NCI-H2029 (cell line): ENCODE results near the gene FAM219A.
A peak's percentile ranks its signal among the peaks of the same experiment; 100 is the strongest.

ENCODE experiments used
- DNase-seq: peaks from one replicate; lab custom pipeline; 2025; lab: John Stamatoyannopoulos, UW

The FAM219A gene

DNA sequence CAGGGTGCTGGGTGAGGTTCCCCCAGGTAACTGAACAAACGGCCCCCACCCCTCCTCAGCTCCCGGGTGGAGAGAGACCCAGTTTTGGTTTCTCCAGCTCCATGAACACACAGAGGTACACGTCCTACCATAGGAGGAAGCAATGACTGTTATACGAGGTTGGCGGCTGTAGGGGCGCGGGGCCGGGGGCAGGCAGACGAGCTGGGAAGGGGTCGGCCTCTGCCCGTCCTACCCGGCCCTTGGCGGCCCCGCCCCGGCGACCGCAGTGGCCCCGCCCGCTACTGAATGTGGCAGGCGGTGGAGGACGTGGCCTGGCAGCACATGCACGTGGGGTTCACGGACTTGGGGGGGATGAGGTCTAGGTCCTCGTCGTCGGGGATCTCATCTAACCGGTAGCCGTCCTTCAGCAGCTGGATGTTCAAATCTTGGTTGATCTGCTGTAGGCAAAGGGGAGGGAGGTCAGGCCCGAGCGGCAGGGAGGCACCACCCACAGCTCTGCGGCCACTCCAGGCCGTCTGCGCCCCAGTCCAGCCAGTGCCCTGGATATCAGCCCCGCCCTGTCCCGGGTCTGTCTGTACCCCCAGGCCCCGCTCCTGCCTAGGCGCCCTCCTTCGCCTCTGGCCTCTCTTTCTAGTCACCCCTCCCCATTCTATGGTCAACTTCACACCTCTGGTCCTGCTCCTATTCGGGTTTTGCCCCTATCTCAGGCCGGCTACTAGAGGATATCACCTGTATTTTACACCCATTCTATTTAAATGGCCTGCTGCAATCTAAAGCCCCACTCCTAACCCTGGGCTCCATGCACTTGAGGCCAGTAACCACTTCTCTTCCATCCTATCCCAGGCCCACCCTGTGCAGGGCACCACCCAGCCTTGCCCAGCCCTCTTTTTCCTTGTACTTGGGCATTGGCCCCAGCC, 57.4 kb downstream of the FAM219A start:
- DNase-seq = no peak

DNA sequence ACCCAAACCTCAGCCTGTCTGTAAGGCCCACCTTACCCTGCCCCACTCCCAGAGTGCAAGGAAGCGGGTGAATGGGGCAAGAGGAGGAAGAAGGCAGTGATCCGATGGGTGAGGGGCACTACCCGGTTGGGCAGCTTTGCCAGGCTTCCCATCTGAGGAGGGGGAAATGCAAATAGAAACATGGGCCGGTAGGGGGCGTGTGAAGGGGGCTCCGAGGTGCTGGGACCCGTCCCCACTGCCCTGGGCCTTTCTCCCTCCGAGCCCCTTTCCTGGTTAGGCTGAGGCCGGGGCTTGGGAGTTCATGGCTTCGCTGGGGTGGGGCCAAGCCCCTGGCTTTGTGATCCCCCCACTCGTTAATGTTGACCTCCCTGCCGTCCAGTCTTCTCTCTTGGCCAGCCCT, 58.1 kb downstream of the FAM219A start:
- DNase-seq = no peak

GRCh38 chr9:34399729-34400128, 58.6 kb downstream of the FAM219A start:
- no peak for DNase-seq

DNA sequence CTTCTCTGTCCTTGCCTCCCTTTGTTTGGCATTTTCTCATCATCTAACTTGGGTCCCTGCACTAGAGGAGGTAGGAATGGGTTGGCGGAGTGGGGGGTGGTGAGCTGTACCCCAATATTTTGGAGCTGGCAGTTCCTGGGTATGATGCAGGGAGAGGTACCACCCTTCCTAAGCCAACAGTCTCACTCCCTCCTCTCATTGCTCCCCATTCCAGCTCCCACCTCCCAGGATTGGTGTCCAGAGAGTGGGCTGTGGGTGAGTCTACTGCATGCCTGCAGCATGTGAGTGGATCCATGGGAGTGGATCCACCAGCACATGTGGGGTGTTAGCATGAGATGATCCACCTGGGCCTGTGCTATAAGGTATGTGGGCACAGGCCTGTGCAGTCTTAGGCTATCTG, 59.5 kb downstream of the FAM219A start:
- DNase-seq = no peak

- DNase-seq = no peak
Observed at GRCh38 chr9:34396276-34397214, 61.8 kb downstream of the FAM219A start.

- DNase-seq = no peak
Observed at GRCh38 chr9:34392511-34392910, 65.9 kb downstream of the FAM219A start.

GRCh38 chr9:34387239-34387638, 71.1 kb downstream of the FAM219A start:
- no peak for DNase-seq

DNA sequence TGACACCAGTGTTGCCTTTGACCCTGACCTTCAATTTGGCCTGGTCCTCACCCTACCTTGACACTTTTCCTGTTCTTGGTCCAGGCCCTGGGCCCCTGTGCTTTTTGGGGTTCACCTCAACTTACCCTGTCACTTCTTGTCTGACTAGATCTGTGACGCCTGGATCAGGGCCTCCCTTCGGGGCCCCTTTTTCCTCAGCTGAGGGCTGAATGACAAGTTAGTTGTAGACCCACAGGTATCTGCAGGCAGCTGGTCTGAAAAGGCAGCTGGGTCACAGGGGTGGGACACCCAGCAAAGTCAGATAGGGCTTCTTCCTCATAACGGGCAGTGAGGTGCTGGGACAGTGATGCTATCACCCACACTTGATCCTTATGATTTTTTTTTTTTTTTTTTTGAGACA, 71.7 kb downstream of the FAM219A start:
- DNase-seq = no peak

DNA sequence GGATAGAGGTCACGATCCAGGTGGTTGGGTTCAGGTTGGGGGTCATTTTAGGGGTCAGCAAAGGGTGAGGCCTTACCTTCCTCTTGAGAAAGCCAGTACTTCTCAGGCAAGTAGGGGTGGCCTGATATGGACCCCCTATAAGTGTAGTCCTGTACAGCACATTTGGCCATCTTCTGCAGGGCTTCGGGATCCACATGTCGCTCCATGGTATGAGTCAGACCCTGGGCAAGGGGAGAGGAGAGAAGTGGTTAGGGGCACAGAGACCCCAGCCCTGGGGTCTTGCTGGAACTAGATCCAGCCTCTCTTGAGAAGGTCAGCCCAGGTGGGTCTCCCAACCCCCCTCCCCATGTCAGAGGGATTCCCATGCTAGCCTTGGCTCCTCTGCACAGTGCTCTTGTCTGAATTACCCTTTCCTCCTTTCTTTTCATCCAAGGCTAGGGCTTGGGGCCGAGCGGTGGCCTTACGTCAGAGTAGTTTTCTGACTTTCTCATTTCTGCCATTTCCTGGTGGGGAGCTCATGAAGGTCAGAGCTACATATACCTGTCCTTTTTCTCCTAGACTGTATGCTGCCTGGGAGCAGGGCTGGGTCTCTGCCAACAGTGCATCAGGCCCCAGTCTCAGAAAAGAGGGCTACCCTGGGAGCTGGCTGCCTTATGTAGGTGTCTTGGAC, 72.7 kb downstream of the FAM219A start:
- no peak for DNase-seq

GRCh38 chr9:34384368-34385165, 73.8 kb downstream of the FAM219A start:
- no peak for DNase-seq

GRCh38 chr9:34383904-34384303, 74.5 kb downstream of the FAM219A start:
- DNase-seq = no peak

DNA sequence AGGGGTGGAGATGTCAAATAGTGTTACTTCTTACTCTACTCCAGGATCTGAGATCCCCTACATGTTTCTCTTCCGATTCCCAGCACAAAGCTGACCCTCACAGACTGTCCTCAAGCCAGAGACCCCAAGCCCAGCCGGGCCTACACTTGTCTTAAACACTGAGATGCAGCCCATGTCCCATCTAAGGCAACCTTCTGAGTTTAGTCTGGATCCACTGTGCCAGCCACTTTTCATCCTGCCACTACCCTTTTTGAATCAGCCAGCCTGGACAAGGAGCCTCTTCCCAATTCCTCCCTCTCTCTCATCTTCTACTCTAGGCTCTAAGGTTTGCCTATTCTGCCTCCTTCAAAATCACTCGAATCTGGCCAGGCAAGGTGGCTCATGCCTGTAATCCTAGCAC, 75.5 kb downstream of the FAM219A start:
- no peak for DNase-seq

DNA sequence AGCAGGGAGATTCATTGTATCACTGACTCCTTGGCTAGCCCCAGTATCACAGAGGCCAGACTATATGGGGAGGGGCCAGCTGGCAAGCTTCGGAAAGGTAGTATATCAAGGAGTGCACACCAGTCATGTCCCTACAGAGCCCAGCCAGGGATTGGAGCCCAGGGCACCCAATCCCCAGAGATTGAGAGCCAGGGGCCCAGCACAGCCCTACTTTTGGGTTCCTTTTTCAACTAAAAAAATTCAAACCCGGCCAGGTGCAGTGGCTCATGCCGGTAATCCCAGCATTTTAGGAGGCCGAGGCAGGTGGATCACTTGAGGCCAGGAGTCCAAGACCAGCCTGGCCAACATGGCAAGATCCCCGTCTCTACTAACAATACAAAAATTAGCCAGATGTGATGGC, 76.3 kb downstream of the FAM219A start:
- DNase-seq = no peak

GRCh38 chr9:34381323-34381722, 77.0 kb downstream of the FAM219A start:
- no peak for DNase-seq

- DNase-seq = peak; percentile 29
Observed at GRCh38 chr9:34380511-34381315, 77.7 kb downstream of the FAM219A start.

DNA sequence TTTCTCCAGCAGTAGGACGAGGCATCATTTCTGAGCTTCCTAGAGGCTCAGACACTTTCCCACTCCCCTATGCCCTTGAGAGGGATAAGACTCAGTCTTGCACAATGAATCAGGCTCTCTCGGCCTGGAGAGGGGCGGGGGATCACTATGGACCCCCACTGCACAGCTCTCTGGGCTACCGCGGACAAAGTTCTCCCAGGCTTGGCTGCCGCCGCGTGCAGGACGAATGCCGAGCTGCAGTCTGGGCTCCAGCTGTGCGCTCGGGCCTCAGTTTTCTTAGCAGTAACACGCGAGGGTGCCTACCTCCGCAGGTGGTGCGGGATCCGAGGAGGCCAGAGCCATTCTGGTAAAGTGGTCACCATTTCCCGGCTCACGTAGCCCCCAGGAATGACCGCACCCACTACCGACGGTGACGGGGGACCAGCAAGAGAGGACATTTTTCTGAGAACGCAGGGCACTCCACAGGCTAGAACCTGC, 78.3 kb downstream of the FAM219A start:
- no peak for DNase-seq

- DNase-seq = peak; percentile 78
Observed at GRCh38 chr9:34379334-34380033, 78.9 kb downstream of the FAM219A start.

DNA sequence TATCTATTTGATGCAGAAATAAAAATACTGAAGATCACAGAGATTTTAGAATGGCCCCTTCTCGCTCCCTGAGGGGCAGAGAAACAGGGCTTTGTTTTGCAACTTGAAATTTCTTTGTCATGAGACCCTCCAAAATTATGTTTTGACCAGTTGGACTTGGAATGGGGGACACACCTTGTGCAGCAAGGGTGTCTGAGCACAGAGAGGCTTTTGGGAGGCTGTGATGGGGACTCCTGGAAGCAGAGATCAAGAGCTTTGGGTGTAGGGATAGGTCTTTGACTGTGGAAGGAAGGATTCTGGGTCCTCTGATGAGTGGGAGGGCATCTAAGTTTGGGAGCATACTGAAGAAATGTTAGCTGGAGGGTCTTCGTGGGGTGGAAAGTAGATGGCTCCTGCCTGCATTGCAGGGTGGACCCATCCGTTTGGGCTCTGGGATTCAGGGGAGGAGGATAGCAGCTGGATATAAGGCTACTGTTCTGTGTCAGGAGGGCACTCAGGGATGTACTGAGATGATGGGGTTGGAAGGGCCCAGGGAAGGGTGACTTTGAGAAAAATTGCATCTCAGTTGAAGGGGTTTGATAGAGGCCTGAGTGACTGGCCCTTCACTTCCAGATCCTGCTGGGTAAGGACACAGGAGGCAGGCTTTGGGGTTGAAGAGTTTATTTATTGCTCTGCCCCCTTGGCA, 79.9 kb downstream of the FAM219A start:
- no peak for DNase-seq

- DNase-seq = peak; percentile 47
Observed at GRCh38 chr9:34377404-34377746, 81.0 kb downstream of the FAM219A start.
